ENCODE data around the gene POPDC2. TPM values are rescaled to one million over a fixed set of nuclear protein-coding genes. Genes with fewer than 3 reads are reported as not detected.

POPDC2 gene
- polyA plus RNA-seq, 1 of the 3 experiments (the other 2 are of a cell fraction): 19.9 TPM

GRCh38 chr3:119627461-119627860 lies 32.9 kb downstream of the POPDC2 start:
- POLR2A ChIA-PET: no interaction called here
- H3K79me2 ChIP-seq (ENCODE audit: insufficient read depth): no peaks in the 10 kb centered on the region
- no peak for DNase-seq
- TF ChIP-seq EP300 (IDR thresholded peaks at IDR 0.05; ENCODE audit: borderline replicate concordance in 1 of 2, low read depth in 1 of 2, low read length in 1 of 2) (no peak), TAF1 (IDR thresholded peaks at IDR 0.05; ENCODE audit: borderline replicate concordance, low read depth, low read length) (no peak), GATA2 (CRISPR knock-in tag; IDR thresholded peaks at IDR 0.05) (no peak), CHD2 (IDR thresholded peaks at IDR 0.05; ENCODE audit: low read length, partially characterized antibody) (no peak), EZH2phosphoT487 (IDR thresholded peaks at IDR 0.05; ENCODE audit: borderline replicate concordance, low read depth) (no peak), TEAD4 (IDR thresholded peaks at IDR 0.05; ENCODE audit: borderline replicate concordance, insufficient read depth) (no peak), PBX3 (IDR thresholded peaks at IDR 0.05) (no peak), IRF3 (IDR thresholded peaks at IDR 0.05; ENCODE audit: low read depth, low read length) (no peak), NRF1 (IDR thresholded peaks at IDR 0.05; ENCODE audit: low read depth, low read length) (no peak), ZBTB33 (IDR thresholded peaks at IDR 0.05; ENCODE audit: borderline replicate concordance, low read depth) (no peak), MAX (IDR thresholded peaks at IDR 0.05; ENCODE audit: low read depth) (no peak), FOXM1 (IDR thresholded peaks at IDR 0.05; ENCODE audit: low read depth) (no peak), SIN3A (IDR thresholded peaks at IDR 0.05; ENCODE audit: borderline replicate concordance, low read depth, low read length) (no peak), RFX5 (IDR thresholded peaks at IDR 0.05; ENCODE audit: low read length) (no peak), GABPA (IDR thresholded peaks at IDR 0.05; ENCODE audit: low read depth) (no peak), POLR2AphosphoS5 (IDR thresholded peaks at IDR 0.05; ENCODE audit: low read depth, low read length) (no peak), NFIC (IDR thresholded peaks at IDR 0.05; ENCODE audit: borderline replicate concordance) (no peak), ELF1 (IDR thresholded peaks at IDR 0.05) (no peak)
- no peaks in the 10 kb centered on the region for H4K20me1 ChIP-seq (ENCODE audit: insufficient read depth)
- H3K36me3 ChIP-seq (replicated peaks in 1 of 2; ENCODE audit: control insufficient read depth in 1 of 2, insufficient read depth in 2 of 2, low read length in 1 of 2): no peaks in the 10 kb centered on the region
- no peaks in the 10 kb centered on the region for H3K9me2 ChIP-seq
- CTCF ChIA-PET: interaction anchor here (1.6 kb wide), 1 partner anchor 62 kb away, joined by 4 read pairs; no protein-coding TSS in a partner anchor
- no peaks in the 10 kb centered on the region for H3F3A ChIP-seq (replicated peaks; ENCODE audit: insufficient read depth)
- H3K27me3 ChIP-seq (ENCODE audit: insufficient read depth): no peaks in the 10 kb centered on the region
- peaks cover 5 to 14% of the 10 kb centered on the region in 2 experiments; a peak in 3 of 4 replicates for H3K4me1 ChIP-seq (ENCODE audit: control insufficient read depth in 1 of 2, insufficient read depth in 2 of 2, low read depth in 1 of 2, low read length in 1 of 2)
- H3K4me2 ChIP-seq: no peak overlapping the region
- 87% methylated on average over 8 of the region's 8 CpGs for WGBS (ENCODE audit: low lambda C conversion rate)
- H3K4me3 ChIP-seq (ENCODE audit: low read depth in 2 of 2, low read length in 1 of 2): no peak overlapping the region
- no peaks in the 10 kb centered on the region for H3K9me3 ChIP-seq
- no peak overlapping the region for H2AFZ ChIP-seq (ENCODE audit: low read depth)
- no peak overlapping the region for H3K9ac ChIP-seq
- no peak overlapping the region for H3K27ac ChIP-seq (ENCODE audit: low read depth in 2 of 2, low read length in 1 of 2)
